Inflammatory macrophage (primary cell): ENCODE data around the gene SIK3.
"Not testable (repeated sequence)": the region's sequence is repeated elsewhere in the genome, so short reads cannot be mapped to it uniquely, and the experiment has no call there.

Source experiments
- DNase-seq, 2 donors: peaks; one replicate each; pipeline ENCODE4 v3.0.0-alpha.2; 2020 to 2022

SIK3 gene

GRCh38 chr11:116835791-116836631 lies 262.2 kb downstream of the SIK3 start:
- DNase-seq, result peak; percentile 68 to 70

- DNase-seq, result peak; percentile 39 to 48
Observed at GRCh38 chr11:116835042-116835772, 263.0 kb downstream of the SIK3 start.

GRCh38 chr11:116834535-116835041 lies 263.6 kb downstream of the SIK3 start:
- not testable (repeated sequence) for DNase-seq

GRCh38 chr11:116833816-116834534 lies 264.3 kb downstream of the SIK3 start:
- DNase-seq, result no peak

GRCh38 chr11:116833491-116833815 lies 264.8 kb downstream of the SIK3 start:
- DNase-seq, result no peak

GRCh38 chr11:116832350-116833290 lies 265.6 kb downstream of the SIK3 start:
- no peak for DNase-seq

GRCh38 chr11:116831790-116832349 lies 266.4 kb downstream of the SIK3 start:
- no peak for DNase-seq

- DNase-seq, result no peak
Observed at GRCh38 chr11:116830184-116830912, 267.9 kb downstream of the SIK3 start.

GRCh38 chr11:116829525-116830183 lies 268.6 kb downstream of the SIK3 start, which contains the start of gene APOC3:
TSS of gene APOC3 (plus strand) at chr11:116829907. CDS start at chr11:116830583, 676 bp downstream.
- no peak for DNase-seq

- DNase-seq, result no peak
Observed at GRCh38 chr11:116828632-116829524, 269.4 kb downstream of the SIK3 start.

GRCh38 chr11:116827461-116827860 lies 270.8 kb downstream of the SIK3 start:
- no peak for DNase-seq

GRCh38 chr11:116826751-116827431 lies 271.3 kb downstream of the SIK3 start:
- no peak for DNase-seq

- no peak for DNase-seq
Observed at GRCh38 chr11:116825854-116826750, 272.1 kb downstream of the SIK3 start.

GRCh38 chr11:116825434-116825833 lies 272.8 kb downstream of the SIK3 start:
- no peak for DNase-seq

GRCh38 chr11:116823031-116823843 lies 275.0 kb downstream of the SIK3 start, which contains the start of gene APOA4:
TSS of gene APOA4 (minus strand) at chr11:116823304. CDS start at chr11:116823191, 113 bp downstream.
- no peak for DNase-seq

GRCh38 chr11:116822575-116822974 lies 275.7 kb downstream of the SIK3 start:
- DNase-seq, result no peak
